ENCODE measurements around the gene RAD50.
"Not testable (repeated sequence)": the region's sequence is repeated elsewhere in the genome, so short reads cannot be mapped to it uniquely, and the experiment has no call there.

The RAD50 gene

DNA sequence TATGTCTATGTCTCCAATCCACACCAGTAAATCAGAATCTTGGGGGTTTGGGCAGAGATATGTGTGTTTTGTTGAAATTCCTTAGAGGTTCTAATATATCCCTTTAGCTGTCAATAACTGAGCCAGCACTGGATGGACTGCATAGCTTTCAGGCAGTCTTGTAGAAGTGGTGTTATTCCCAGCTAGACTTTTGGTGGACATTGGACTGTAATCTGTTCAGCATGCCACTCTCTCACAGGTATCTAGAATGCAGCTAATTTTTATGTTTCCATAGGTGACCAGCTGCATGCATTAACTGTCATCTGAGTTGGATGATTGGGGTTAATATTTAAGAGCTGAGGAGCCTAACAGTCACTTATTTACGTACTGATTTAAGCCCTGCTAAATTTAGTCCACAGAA lies 56.1 kb downstream of the RAD50 start:
- in situ Hi-C loops (cut with HindIII; ENCODE audit: low pct_ligation_motif_present, low pct_unique_long_range_greater_than_20kb, low sequenced_read_pairs), result no loop called here
- DNase-seq, result no peak

DNA sequence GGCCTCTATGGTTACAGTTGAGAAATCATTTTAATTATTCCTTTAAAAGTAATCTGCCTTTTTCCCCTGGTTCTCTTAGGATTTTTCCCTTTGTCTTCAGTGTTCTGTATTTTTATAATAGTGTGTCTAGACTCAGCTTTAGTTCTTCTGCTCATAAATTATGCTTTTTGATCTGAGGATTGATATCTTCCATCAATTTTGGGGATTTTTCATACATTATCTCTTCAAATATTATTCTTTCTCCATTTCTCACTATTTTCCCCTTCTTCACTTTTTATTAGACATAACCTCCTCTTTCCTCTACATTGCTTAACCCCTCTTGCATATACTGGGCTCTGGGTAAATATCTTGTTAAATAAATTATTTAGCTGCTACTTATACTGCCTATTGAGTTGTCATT lies 64.9 kb downstream of the RAD50 start:
- DNase-seq, result no peak

DNA sequence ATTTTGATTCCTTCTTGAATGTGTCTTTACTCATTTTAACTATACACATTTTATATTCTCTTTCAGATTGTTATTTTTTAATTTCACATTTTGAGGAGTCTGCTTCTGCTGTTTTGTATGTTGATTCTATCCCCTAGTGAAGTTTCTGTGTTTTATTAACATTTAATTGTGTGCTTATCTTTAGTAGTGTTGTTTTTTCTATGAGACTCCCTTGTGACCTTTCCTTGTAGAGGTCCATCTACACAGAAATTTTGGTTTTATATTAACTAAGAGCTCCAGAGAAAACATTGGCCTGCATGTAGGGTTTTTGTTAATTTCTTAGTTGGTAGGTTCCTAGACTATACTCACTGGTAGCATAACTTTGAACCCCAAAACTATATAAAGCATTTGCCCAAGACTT lies 65.8 kb downstream of the RAD50 start:
- no peak for DNase-seq
- in situ Hi-C loops (cut with HindIII; ENCODE audit: low pct_ligation_motif_present, low pct_unique_long_range_greater_than_20kb, low sequenced_read_pairs), result no loop called here

More for the DNA sequence above, 64.9 kb downstream of the RAD50 start:
- in situ Hi-C loops (cut with HindIII; ENCODE audit: low pct_ligation_motif_present, low pct_unique_long_range_greater_than_20kb, low sequenced_read_pairs), result no loop called here

DNA sequence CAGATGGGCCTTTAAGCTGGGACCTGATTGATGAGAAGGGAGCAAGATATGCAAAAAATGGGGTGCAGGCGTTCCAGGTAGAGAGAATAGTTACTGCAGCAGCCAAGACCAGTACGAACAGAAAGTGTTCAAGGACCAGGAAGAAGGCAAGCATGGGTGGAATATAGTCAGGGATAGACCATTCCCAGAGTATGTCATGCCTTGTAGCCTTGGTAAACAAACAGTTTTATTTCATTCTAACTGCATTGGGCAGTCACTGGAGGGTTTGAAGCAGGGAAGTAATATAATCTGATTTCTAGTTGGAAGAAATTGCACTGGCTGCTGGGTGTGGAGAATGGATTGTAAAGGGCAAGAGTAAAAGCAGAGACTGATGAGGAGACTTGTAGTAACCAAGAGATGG lies 70.7 kb downstream of the RAD50 start:
- in situ Hi-C loops (cut with HindIII; ENCODE audit: low pct_ligation_motif_present, low pct_unique_long_range_greater_than_20kb, low sequenced_read_pairs), result no loop called here

DNA sequence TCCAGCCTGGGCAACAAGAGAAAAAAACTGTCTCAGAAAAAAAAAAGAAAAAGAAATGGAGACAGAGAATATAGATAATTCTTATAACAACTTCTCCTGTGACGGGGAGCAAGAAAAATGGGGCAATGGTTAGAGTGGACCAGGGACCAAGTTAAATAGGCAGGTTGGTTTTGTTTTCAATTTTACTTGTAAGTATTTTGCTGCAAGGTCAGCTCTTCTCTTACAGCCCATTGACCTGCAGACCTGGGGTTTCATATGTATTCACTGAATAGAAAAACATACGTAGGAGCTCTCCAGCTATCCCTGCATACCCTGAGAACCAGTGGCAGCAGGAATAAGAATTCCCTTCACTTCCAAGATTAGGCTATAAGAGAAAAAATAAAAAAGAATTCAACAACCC lies 72.0 kb downstream of the RAD50 start:
- no peak for DNase-seq
- in situ Hi-C loops (cut with HindIII; ENCODE audit: low pct_ligation_motif_present, low pct_unique_long_range_greater_than_20kb, low sequenced_read_pairs), result no loop called here

More for the DNA sequence above, 70.7 kb downstream of the RAD50 start:
- no peak for DNase-seq

DNA sequence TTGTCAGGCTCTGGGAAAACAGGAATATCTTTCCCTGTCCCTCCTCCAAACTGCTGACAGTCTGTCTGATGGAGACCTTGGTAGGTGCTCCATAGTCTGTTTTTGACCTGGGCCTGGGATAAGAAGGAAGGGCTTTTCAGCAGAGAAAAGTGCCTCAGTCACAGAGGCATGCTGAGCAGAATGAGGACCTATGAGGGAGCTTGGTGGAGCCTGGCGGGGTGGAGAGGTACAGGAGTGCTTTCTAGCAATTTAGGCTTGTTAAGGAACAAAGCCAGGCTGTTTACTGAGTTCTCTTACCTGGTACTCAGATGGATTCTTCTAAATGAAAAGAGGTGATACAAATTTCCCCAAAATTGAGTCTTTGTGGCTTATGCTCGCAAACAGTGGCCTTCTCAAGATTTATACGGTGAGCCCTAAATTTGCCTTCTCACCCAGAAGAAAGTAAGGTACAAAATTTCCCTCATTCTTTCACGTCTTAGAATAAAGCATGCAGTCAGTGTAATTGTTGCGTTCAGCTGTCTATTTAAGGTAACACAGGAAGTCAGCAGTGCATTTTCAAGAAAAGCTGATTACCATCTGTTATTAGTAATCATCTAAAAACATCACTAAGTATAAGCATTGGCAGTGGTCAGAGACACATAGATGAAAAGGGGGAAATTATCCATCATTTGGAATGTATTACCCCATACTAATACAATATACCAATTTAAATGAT lies 72.6 kb downstream of the RAD50 start:
- no peak for DNase-seq
- in situ Hi-C loops (cut with HindIII; ENCODE audit: low pct_ligation_motif_present, low pct_unique_long_range_greater_than_20kb, low sequenced_read_pairs), result no loop called here

DNA sequence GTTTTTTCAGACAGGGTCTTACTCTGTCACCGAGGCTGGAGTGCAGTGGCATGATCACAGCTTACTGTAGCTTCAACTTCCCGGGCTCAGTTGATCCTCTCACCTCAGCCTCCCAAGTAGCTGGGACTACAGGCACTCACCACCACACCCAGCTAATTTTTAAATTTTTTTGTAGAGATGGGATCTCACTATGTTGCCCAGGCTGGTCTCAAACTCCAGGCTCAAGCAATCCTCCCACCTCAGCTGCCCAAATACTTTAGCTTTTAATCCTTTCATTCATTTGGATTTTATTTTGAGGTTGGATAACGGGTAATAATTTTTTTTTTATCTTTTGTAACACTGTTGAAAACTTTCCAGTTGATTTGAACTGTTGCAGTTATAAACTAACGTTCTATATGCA lies 76.8 kb downstream of the RAD50 start:
- DNase-seq; in situ Hi-C loops (cut with HindIII; ENCODE audit: low pct_ligation_motif_present, low pct_unique_long_range_greater_than_20kb, low sequenced_read_pairs): not testable (repeated sequence)

DNA sequence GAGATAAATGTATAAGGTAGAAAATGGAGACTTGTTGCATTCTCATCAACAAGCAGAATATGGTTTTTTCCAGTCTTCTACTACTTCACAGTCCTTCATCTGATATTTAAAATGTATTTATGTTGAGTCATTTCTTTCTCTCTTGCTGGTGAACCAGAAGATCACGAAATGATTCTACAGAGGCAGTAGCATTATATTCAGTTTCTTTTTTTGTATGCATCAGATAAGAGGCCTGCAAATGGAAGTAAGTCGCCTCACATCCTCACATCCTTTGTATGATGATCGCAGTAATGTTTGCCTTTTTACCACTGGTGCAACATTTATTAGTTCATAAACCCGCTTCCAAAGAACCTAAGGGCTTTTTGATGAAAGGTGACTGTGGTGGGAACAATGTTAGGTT lies 79.1 kb downstream of the RAD50 start:
- in situ Hi-C loops (cut with HindIII; ENCODE audit: low pct_ligation_motif_present, low pct_unique_long_range_greater_than_20kb, low sequenced_read_pairs), result no loop called here
- DNase-seq, result no peak

DNA sequence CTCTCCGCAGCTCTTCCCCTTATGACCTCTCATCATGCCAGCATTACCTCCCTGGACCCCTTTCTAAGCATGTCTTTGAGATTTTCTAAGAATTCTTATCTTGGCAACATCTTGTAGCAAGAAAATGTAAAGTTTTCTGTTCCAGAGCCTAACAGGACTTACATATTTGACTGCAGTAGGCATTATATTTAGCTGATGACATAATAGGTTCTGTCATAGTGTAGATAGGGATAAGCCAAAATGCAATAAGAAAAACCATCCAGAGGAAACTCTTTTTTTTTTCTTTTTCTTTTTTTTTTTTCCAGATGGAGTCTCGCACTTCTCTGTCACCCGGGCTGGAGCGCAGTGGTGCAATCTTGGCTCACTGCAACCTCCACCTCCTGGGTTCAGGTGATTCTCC lies 80.5 kb downstream of the RAD50 start:
- in situ Hi-C loops (cut with HindIII; ENCODE audit: low pct_ligation_motif_present, low pct_unique_long_range_greater_than_20kb, low sequenced_read_pairs), result no loop called here
- DNase-seq, result no peak

DNA sequence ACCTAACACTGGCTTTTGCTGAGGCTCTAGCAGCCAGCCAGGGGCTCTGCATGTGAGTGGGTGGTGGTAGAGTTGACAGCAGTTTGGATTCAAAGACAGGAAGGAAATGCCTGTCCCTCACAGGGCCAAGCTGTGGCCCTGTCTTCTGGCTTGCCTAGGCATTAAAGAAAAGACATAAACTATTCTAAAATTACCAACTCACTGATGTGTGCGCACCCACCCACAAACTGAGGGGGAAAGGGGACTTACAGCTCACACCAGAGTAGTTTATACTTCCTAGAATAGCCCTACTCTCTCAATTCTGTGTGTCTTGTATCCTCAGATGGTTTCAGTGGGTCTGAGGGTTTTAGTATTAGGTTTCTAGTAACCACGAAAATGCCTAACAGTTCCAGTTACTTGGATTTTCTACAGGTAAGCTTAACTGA lies 82.9 kb downstream of the RAD50 start:
- no peak for DNase-seq
- in situ Hi-C loops (cut with HindIII; ENCODE audit: low pct_ligation_motif_present, low pct_unique_long_range_greater_than_20kb, low sequenced_read_pairs), result no loop called here

DNA sequence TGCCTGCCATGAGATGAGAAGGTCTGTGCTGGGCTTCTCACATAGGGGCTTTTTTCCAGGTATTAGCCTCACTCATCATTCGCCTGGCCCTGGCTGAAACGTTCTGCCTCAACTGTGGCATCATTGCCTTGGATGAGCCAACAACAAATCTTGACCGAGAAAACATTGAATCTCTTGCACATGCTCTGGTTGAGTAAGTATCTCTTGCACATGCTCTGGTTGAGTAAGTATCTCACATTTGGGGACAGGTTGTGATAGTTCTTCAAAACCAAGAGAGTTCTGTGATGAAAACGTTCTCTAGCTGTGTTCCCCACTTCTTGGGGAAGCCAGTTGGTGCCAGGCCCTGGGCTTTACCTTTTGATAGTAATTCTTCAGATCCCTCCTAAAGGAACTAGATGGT lies 83.8 kb downstream of the RAD50 start:
- DNase-seq, result no peak
- in situ Hi-C loops (cut with HindIII; ENCODE audit: low pct_ligation_motif_present, low pct_unique_long_range_greater_than_20kb, low sequenced_read_pairs), result no loop called here

DNA sequence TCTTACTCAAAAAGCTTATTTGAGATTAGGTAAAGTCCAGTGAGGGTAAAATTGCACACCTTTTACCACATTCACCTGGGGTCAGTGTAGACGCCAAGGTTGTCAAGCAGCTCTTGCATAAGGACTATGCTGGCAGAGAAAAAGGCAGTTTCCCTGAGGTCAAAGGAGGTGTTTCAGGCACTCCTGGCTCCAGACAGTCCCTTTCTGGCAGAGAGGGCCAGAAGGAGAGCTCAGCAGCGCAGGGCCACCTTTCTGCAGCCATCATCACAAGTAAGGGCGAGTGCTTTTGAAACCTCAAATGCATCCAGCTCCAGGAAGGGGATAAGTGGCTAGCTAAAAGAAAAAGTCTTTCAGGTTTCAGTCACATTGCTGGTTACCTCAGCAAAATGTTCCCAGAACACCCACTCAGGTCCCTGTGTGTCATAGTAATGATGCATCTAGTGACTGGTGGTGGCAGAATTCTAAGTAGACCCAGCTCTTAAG lies 84.5 kb downstream of the RAD50 start:
- DNase-seq, result no peak
- in situ Hi-C loops (cut with HindIII; ENCODE audit: low pct_ligation_motif_present, low pct_unique_long_range_greater_than_20kb, low sequenced_read_pairs), result no loop called here

DNA sequence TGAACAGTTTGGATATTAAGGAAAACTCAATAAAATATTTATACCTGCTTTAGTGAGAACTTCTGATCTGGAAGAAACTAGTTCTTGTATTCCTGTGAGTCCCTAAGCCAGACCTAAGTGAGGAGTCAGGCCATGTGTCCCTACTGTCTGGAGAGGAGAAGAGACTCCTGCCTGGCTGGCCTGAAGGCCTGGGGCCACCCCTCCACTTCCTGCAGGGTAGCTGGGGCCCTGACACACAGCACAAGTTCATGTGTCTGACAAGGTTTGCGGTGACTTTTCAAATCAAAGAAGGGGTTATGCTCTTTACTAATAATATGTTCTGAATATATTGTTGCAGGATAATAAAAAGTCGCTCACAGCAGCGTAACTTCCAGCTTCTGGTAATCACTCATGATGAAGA lies 85.1 kb downstream of the RAD50 start:
- in situ Hi-C loops (cut with HindIII; ENCODE audit: low pct_ligation_motif_present, low pct_unique_long_range_greater_than_20kb, low sequenced_read_pairs), result no loop called here

DNA sequence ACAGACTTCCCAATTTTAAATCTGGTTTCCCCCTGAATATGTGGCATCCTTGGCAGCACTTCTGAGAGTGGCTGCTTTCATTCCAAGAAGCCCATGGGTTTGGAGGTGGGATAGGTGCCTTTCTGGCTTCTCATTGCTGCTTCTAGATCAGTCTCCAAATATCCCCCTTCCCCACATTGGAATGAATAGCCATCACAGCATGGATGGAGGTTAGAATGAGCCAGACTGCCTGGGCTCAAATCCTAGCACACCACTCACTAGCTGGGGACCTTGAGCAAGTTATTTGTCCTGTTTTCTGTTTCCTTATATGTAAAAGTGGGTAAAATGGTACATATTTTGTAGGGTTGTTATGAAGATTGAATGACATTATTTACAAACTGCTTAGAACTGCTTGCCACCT lies 87.4 kb downstream of the RAD50 start:
- no peak for DNase-seq
- in situ Hi-C loops (cut with HindIII; ENCODE audit: low pct_ligation_motif_present, low pct_unique_long_range_greater_than_20kb, low sequenced_read_pairs), result no loop called here

More for the DNA sequence above, 85.1 kb downstream of the RAD50 start:
- DNase-seq, result no peak

DNA sequence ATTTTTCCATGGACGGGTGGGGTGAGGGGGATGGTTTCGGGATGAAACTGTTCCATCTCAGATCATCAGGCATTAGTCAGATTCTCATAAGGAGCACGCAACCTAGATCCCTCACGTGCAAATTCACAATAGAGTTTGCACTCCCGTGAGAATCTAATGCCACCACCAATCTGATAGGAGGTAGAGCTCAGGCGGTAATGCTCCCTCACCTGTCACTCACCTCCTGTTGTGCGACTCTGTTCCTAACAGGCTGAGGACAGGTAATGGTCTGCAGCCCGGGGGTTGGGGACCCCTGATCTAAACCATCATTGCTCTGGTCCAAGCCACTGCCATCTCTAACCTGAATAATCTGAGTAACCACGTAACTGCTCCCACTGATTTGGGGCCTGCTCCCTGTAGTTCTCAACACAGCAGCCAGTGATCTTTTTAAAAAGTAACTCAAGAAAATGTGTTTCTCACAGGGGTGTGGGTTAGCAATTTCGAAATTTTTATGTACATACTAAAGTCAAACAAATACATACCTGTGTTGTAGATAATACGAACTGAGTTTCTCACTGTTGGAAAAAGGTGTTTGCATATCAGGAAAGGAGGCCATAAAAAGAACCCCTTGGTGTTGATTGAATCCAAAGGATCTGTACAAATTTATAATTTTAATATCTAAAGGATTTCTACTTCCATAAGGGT lies 89.9 kb downstream of the RAD50 start:
- in situ Hi-C loops (cut with HindIII; ENCODE audit: low pct_ligation_motif_present, low pct_unique_long_range_greater_than_20kb, low sequenced_read_pairs), result no loop called here
- no peak for DNase-seq

DNA sequence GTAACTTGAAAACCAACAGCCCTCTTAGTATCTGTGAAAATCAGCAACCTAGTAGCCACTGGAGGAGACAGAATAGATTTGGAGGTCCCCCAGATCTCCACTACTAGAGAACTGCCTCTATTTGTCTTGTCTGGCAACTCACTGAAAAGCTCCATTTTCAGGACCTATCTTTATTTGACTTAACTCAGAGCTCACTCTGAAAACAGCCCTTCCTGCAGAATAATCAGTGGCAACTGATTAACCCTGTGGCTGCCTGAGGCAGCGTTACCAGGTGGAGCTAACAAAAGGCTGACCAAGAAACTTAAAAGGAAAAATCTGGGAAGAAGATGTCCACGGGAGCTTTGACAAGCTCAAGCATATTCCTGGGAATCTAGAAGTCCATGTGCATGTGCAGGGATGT lies 90.7 kb downstream of the RAD50 start:
- in situ Hi-C loops (cut with HindIII; ENCODE audit: low pct_ligation_motif_present, low pct_unique_long_range_greater_than_20kb, low sequenced_read_pairs), result no loop called here
- DNase-seq, result no peak

DNA sequence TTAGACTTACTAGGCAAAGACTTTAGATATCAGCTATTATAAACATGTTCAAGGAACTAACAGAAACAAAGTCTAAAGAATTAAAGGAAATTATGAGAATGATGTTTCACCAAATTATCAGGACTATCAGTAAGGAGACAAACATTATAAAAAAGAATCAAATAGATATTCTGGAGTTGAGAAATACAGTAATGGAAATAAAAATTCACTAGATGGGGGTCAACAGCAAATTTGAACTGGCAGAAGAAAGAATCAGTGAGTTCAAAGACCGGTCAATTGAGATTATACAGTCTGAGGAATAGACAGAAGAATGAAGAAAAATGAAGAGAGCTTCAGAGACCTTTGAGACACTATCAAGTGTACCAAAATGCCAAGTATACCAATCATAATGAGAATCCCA lies 91.6 kb downstream of the RAD50 start:
- no peak for DNase-seq
- in situ Hi-C loops (cut with HindIII; ENCODE audit: low pct_ligation_motif_present, low pct_unique_long_range_greater_than_20kb, low sequenced_read_pairs), result no loop called here

DNA sequence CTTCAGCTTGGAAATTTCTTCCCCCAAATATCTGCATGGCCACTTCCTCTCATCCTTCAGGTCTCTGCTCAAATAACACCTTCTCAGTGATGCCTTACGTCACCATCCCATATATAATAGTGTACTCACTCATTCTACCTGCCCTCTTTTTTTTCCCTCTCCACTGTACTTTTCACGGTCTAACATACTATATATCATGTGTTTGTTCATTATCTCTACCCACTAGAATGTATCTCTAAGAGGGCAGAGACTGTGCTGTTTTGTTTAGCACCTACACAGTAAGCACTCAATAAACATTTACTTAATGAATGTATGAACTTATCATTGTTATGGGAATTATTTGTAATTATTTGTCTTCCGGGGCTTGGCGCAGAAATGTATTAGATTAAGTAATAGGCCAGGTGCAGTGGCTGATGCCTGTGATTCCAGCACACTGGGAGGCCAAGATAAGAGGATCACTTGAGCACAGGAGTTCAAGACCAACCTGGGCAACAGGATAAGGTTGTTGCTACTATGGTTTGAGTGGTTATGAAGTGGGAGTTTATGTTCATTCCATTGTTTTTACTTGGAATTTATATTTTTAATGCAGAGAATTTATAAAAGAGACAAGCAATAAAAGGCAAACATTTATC lies 95.2 kb downstream of the RAD50 start:
- DNase-seq, result no peak
- in situ Hi-C loops (cut with HindIII; ENCODE audit: low pct_ligation_motif_present, low pct_unique_long_range_greater_than_20kb, low sequenced_read_pairs), result no loop called here

DNA sequence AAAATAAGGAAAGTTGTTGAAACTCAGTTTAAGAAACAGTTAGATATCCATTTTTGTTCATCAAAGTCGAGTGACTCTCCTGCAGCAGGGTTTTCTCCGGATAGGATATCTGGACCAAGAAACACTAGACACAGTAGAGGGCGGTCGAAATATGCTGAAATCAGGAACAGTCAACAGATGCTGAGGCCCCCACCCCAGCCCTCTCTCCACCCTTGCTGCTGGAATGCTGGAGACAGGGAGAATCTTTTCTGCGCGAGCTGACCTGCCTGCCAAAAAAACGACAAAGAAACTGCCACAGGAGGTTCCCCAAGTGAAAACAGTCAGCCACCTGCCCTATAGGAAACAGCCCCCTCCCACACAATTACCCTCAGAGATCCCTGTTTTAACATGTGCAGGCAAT lies 96.9 kb downstream of the RAD50 start:
- DNase-seq, result no peak
- in situ Hi-C loops (cut with HindIII; ENCODE audit: low pct_ligation_motif_present, low pct_unique_long_range_greater_than_20kb, low sequenced_read_pairs), result no loop called here
